ENCODE data around the gene SNX1.

SNX1 gene

DNA sequence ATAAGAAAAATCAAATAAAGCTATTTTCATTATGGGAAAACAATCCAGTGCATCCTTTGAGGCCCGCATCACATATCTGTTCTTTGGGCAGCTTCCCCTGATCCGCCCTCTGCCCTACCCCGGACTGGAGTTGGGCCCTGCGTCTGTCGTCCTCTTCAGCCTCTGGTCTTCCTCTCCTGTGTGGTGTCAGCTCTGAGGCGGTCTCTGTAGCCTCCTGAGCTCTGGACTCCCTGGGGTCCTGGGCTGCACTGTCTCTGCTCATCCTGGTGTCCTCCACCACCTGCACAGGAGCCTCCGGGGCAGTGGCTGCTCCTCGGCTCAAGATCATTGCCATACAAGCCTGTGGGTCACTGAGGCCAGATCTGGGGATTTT, 48.4 kb downstream of the SNX1 start:
- no peak overlapping the region for H3K4me3 Mint-ChIP-seq
- H3K4me1 Mint-ChIP-seq (ENCODE audit: low read depth): no peaks in the 10 kb centered on the region
- H3K27me3 Mint-ChIP-seq (ENCODE audit: low read depth): no peaks in the 10 kb centered on the region
- no peaks in the 10 kb centered on the region for H3K9me3 Mint-ChIP-seq
- no peak overlapping the region for H3K27ac Mint-ChIP-seq
- H3K36me3 Mint-ChIP-seq (ENCODE audit: low read depth): peaks cover 1% of the 10 kb centered on the region

DNA sequence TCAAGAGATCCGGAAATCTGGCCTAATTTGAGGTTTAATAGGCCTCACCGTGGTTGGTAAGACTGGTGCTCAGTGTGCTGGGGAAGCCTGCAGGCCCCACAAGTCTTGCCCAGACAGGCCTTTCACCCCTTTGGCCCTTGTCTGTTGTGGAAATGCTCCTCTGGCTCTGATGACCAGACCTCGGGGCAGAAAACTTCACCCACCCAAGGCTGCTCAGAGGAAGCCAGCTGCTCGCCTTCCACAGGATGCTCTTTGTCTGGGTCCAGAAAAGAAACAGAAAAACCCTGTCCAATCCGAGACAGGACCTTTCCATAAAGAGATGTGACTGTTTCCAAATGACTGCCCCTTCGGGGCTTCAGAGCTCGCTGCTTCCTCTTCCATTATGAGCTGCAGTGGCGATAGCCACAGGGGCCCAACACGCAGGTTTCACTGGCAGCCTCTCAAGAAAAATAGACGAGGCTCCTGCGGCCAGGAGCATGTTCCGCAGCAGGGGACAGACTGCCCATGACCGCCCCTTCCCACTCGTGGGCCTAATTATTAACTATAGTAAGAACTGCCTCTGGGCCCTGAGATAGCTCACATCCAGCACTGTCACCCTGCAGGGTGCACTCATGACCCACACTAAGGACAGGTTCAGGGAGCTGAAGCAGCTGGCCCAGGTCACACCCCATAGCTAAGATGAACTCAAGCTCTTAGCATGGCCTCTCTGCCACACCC, 48.9 kb downstream of the SNX1 start:
- Mint-ChIP-seq H3K27ac (no peak overlapping the region), H3K4me3 (no peak overlapping the region)

GRCh38 chr15:64146041-64146440, 50.3 kb downstream of the SNX1 start:
- peaks cover 5% of the 10 kb centered on the region for H3K36me3 Mint-ChIP-seq (ENCODE audit: low read depth)
- peaks cover 14% of the 10 kb centered on the region for H3K4me1 Mint-ChIP-seq (ENCODE audit: low read depth)
- no peak overlapping the region for H3K27ac Mint-ChIP-seq
- no peaks in the 10 kb centered on the region for H3K27me3 Mint-ChIP-seq (ENCODE audit: low read depth)
- H3K9me3 Mint-ChIP-seq: no peaks in the 10 kb centered on the region
- no peak overlapping the region for H3K4me3 Mint-ChIP-seq

More for the DNA sequence above, 48.9 kb downstream of the SNX1 start:
- no peaks in the 10 kb centered on the region for H3K27me3 Mint-ChIP-seq (ENCODE audit: low read depth)
- peaks cover 5% of the 10 kb centered on the region for H3K36me3 Mint-ChIP-seq (ENCODE audit: low read depth)
- no peaks in the 10 kb centered on the region for H3K9me3 Mint-ChIP-seq
- peaks cover 5% of the 10 kb centered on the region for H3K4me1 Mint-ChIP-seq (ENCODE audit: low read depth)

DNA sequence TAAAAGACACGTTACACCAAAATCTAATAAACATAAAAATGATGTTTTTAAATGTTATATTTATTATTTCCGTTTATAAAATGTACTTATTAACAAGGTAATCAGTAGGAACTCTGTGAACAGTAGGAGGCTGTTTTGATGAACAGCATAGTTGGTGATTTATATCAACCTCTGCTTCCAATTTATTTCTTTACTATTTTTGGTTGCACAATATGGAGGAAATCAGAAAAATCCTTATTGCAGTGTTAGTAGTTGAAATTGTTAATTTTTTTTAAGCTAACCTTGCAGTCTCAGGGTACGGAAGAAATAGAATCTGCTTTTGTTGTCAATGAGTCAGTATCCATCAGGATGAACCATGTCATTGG, 50.7 kb downstream of the SNX1 start:
- Mint-ChIP-seq H3K4me1 (ENCODE audit: low read depth) (peaks cover 14% of the 10 kb centered on the region), H3K9me3 (no peaks in the 10 kb centered on the region)

DNA sequence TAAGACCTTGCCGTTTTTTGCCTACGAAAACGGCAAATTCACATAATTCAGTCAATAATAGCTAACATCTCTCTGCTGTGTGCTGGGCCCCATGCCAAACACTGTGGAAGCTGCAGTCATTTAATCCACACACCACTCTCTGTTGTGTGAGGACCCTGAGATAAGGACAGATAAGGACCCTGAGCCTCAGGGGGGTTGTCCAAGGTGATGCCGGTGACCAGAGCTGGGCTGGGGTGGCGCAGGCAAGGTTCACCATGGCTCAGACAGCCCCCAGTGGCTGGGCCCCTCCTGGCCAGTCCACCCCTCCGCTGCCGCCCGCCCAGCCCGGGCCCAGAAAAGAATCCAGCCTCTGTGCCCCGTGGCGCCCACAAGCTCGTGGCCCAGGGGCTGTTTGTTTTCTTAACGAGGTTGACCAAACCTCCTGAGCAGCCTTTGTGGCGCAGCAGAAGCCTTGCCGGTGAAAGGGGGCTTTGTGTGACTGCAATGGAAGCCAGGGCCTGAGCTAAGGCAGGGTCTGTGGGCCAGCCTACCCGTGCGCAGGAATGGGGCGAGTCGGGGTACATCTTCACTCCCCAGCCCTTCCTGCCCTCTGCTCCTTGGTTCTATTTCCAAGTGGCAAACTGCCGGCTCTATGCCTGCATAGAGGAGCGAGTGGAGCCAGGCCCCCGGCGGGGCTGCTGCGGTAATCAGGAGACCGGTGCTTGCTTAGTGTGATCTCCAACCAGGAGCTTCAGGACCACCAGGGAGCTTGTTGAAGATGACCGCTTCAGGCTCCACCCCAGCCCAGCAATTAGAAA, 51.3 kb downstream of the SNX1 start:
- Mint-ChIP-seq H3K36me3 (ENCODE audit: low read depth) (peaks cover 5% of the 10 kb centered on the region), H3K9me3 (no peaks in the 10 kb centered on the region), H3K4me1 (ENCODE audit: low read depth) (peaks cover 14% of the 10 kb centered on the region), H3K27me3 (ENCODE audit: low read depth) (no peaks in the 10 kb centered on the region), H3K27ac (no peak overlapping the region), H3K4me3 (no peak overlapping the region)

More for the DNA sequence above, 50.7 kb downstream of the SNX1 start:
- no peak overlapping the region for H3K4me3 Mint-ChIP-seq
- H3K27ac Mint-ChIP-seq: no peak overlapping the region
- H3K27me3 Mint-ChIP-seq (ENCODE audit: low read depth): no peaks in the 10 kb centered on the region
- H3K36me3 Mint-ChIP-seq (ENCODE audit: low read depth): peaks cover 5% of the 10 kb centered on the region

DNA sequence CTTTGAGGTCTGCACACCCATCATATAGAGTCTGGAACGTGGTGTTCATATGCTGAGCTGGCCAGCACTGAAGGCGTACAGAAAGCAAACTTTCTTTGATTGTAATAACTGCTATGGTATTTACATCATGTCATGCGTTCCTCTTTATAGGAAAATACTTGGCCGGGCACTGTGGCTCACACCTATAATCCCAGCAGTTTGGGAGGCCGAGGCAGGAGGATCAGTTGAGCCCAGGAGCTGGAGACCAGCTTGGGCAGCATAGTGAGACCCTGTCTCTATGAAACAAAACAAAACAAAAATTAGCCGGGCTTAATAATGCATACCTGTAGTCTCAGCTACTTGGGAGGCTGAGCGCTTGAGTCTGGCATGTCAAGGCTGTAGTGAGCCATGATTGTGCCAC, 52.4 kb downstream of the SNX1 start:
- Mint-ChIP-seq H3K4me3 (no peak overlapping the region), H3K36me3 (ENCODE audit: low read depth) (peaks cover 4% of the 10 kb centered on the region), H3K27ac (no peak overlapping the region), H3K4me1 (ENCODE audit: low read depth) (peaks cover 20% of the 10 kb centered on the region), H3K27me3 (ENCODE audit: low read depth) (peaks cover 7% of the 10 kb centered on the region), H3K9me3 (no peaks in the 10 kb centered on the region)

GRCh38 chr15:64148581-64148980, 52.8 kb downstream of the SNX1 start:
- H3K4me1 Mint-ChIP-seq (ENCODE audit: low read depth): peaks cover 24% of the 10 kb centered on the region
- H3K9me3 Mint-ChIP-seq: no peaks in the 10 kb centered on the region
- H3K27ac Mint-ChIP-seq: no peak overlapping the region
- H3K4me3 Mint-ChIP-seq: no peak overlapping the region
- peaks cover 11% of the 10 kb centered on the region for H3K27me3 Mint-ChIP-seq (ENCODE audit: low read depth)
- peaks cover 4% of the 10 kb centered on the region for H3K36me3 Mint-ChIP-seq (ENCODE audit: low read depth)

DNA sequence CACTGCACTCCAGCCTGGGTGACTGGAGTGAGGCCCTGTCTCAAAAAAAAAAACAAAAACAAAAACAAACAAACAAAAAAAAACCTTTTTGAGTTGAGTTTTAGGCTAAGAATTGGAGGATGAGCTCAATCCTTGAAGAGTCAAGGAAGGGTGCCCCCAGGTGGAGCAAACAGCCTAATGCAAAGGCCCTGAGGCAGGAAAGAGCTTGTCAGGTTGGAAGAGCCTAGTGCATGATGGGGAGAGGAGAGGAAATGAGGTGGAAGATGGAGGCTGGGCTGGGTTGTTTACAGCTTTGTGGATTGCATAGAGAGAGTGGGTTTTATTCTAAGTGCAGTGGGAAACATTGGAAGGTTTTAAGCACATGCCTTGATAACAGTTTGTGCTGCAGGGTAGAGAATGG, 53.6 kb downstream of the SNX1 start:
- peaks cover 12% of the 10 kb centered on the region for H3K27me3 Mint-ChIP-seq (ENCODE audit: low read depth)
- peak overlapping the region; percentile 65 for H3K4me3 Mint-ChIP-seq
- peaks cover 5% of the 10 kb centered on the region for H3K36me3 Mint-ChIP-seq (ENCODE audit: low read depth)
- peak overlapping the region; percentile 85 for H3K27ac Mint-ChIP-seq
- H3K4me1 Mint-ChIP-seq (ENCODE audit: low read depth): peaks cover 24% of the 10 kb centered on the region
- no peaks in the 10 kb centered on the region for H3K9me3 Mint-ChIP-seq

- Mint-ChIP-seq H3K9me3 (no peaks in the 10 kb centered on the region), H3K27me3 (ENCODE audit: low read depth) (peaks cover 12% of the 10 kb centered on the region), H3K4me1 (ENCODE audit: low read depth) (peaks cover 24% of the 10 kb centered on the region), H3K4me3 (peak overlapping the region; percentile 65), H3K27ac (no peak overlapping the region), H3K36me3 (ENCODE audit: low read depth) (peaks cover 7% of the 10 kb centered on the region)
These were observed 54.3 kb downstream of the SNX1 start for GRCh38 chr15:64149893-64150578.

GRCh38 chr15:64151727-64152506, 56.1 kb downstream of the SNX1 start, which contains the start of gene SNX22:
Gene SNX22 (plus strand): TSS chr15:64151731. CDS start chr15:64151776, 45 bp downstream.
- Mint-ChIP-seq H3K4me3 (peak within 1 kb of the TSS; percentile 80), H3K9me3 (no peaks in the 10 kb centered on the region), H3K36me3 (ENCODE audit: low read depth) (peaks cover 16% of the 10 kb centered on the region), H3K27ac (no peak within 1 kb of the TSS), H3K27me3 (ENCODE audit: low read depth) (peaks cover 12% of the 10 kb centered on the region), H3K4me1 (ENCODE audit: low read depth) (peaks cover 24% of the 10 kb centered on the region)

GRCh38 chr15:64152507-64153387, 57.0 kb downstream of the SNX1 start:
- H3K4me1 Mint-ChIP-seq (ENCODE audit: low read depth): peaks cover 24% of the 10 kb centered on the region
- peak overlapping the region; percentile 42 for H3K4me3 Mint-ChIP-seq
- peaks cover 24% of the 10 kb centered on the region for H3K36me3 Mint-ChIP-seq (ENCODE audit: low read depth)
- no peaks in the 10 kb centered on the region for H3K9me3 Mint-ChIP-seq
- H3K27ac Mint-ChIP-seq: no peak overlapping the region
- H3K27me3 Mint-ChIP-seq (ENCODE audit: low read depth): peaks cover 12% of the 10 kb centered on the region

DNA sequence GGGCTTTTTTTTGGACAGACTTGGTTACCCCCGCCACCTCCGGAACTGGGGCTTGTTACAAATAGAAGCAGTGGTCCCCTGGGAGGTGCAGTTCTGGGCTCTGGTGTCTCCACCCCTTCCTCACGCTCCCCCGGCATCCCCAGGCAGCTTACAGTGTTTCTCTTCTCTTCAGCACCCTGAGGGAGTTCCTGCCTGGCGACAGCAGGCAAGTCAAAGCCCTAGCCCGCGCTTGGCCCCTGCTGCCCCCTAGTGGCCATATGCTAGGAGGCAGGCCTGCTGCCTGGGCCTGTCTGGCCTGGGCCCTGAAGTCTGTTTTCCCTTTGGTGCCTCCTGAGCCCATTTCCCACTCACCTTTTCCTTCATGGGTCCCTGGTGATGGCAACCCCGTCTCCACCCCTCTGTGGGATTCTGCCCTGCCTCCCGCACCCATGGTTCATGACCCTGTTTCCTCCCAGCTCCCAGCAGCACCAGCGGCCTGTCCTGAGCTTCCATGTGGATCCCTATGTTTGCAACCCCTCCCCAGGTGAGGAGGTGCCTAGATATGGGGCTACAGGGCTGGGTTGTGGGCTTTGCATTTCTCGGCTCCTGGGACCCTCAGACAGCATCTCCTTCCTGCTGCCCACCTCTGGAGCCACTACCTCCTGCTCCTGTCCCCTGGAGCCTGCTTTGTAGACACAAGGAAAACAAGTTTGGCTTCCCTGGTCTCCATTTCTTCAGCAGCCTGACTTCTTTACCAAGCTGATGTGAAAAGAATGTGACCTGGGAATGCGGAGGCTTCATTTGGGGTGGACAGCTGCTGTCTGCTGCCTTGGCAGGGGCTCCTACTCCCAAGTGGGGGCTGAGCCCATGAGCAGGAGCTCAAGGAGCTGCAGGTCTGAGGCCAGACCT, 57.9 kb downstream of the SNX1 start:
- Mint-ChIP-seq H3K36me3 (ENCODE audit: low read depth) (peaks cover 33% of the 10 kb centered on the region), H3K4me3 (peak overlapping the region; percentile 77), H3K27me3 (ENCODE audit: low read depth) (peaks cover 12% of the 10 kb centered on the region), H3K9me3 (no peaks in the 10 kb centered on the region), H3K4me1 (ENCODE audit: low read depth) (peaks cover 30% of the 10 kb centered on the region), H3K27ac (peak overlapping the region; percentile 21)

Data from T-helper 1 cell treated with Interleukin-12 subunit alpha and Interleukin-12 subunit beta and Interleukin-4 antibody, amounts not matched to agents 30 μg/mL and 1 μg/mL, for 36 hours (primary cell).